Gastrocnemius medialis (tissue), 4 donors: Measurements from ENCODE around the gene TMEM143.

Experiments
- POLR2A ChIP-seq, 2 donors: fragments of 450-650 bp; IDR thresholded peaks; one replicate each; pipeline ENCODE4 v1.6.1; 2017; ENCODE audit warnings: antibody characterized with exemption in 2 of 2, mild to moderate bottlenecking in 2 of 2, moderate library complexity in 2 of 2
- TF ChIP-seq, protein P1 (sequence below), 5 experiments: fragments of 450-650 bp in 3 of 5; fragments of 200-600 bp in 2 of 5; sonication (generic) in 2 of 5; IDR thresholded peaks in 4 of 5; conservative IDR thresholded peaks in 1 of 5; 1 replicate in 4 of 5; 2 replicates in 1 of 5; pipeline ENCODE4 v1.5.1; 2016 to 2019; ENCODE audit warnings: antibody characterized with exemption in 5 of 5, mild to moderate bottlenecking in 3 of 5, moderate library complexity in 3 of 5

DNA sequence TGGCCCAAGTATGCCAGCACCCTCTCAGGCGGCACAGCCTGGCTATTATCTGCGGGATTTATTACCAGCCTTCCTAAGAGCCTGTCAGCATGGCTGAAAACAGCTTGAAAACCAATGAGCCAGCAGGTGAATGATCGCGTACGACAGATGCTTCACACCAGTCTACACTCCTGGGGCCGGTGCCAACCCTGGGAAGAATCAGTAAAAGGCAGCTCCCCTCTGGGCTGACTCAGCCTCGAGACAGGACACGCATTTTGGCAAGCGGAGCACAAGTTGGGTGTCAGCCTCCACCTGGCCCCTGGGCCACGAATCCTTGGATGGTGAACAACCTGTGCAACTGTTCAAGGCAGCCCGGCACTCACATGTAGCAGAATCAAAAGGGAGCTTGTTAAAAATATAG, 22.7 kb downstream of the TMEM143 start:
- TF ChIP-seq, protein P1, sequence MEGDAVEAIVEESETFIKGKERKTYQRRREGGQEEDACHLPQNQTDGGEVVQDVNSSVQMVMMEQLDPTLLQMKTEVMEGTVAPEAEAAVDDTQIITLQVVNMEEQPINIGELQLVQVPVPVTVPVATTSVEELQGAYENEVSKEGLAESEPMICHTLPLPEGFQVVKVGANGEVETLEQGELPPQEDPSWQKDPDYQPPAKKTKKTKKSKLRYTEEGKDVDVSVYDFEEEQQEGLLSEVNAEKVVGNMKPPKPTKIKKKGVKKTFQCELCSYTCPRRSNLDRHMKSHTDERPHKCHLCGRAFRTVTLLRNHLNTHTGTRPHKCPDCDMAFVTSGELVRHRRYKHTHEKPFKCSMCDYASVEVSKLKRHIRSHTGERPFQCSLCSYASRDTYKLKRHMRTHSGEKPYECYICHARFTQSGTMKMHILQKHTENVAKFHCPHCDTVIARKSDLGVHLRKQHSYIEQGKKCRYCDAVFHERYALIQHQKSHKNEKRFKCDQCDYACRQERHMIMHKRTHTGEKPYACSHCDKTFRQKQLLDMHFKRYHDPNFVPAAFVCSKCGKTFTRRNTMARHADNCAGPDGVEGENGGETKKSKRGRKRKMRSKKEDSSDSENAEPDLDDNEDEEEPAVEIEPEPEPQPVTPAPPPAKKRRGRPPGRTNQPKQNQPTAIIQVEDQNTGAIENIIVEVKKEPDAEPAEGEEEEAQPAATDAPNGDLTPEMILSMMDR (IDR thresholded peaks at IDR 0.05 in 4 of 5, conservative IDR thresholded peaks at IDR 0.05 in 1 of 5) = no peak
- TF ChIP-seq POLR2A (IDR thresholded peaks at IDR 0.05) = no peak
